ENCODE results near the gene IL20.

IL20 gene

DNA sequence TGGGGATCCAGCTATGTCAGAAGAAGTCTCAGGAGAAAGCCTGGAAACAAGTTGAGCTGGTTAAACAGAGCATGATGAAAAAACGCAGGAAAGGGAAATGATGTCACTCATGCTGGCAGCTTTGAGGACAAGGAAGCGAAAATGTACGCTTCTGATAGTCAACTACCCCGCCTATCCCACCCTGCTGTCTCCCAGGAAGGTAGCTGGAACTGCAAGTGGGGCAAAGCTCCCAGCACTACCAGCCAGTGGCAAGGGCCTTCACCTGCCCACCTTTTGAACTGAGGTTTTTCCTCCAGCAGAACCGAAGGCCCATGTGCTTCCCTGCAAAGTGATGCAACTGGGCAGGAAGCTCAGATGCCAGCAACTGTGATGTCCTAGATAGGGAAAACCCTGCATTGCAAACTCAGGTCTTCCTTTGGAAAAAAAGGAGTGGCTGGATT, 6.3 kb upstream of the IL20 start (continued):
- TF ChIP-seq ZNF311 (tag by site-specific recombination; IDR thresholded peaks at IDR 0.05; ENCODE audit: borderline replicate concordance) (no peak), SCRT2 (tag by site-specific recombination; IDR thresholded peaks at IDR 0.05) (no peak), RBAK (tag by site-specific recombination; IDR thresholded peaks at IDR 0.05) (no peak), ZNF521 (tag by site-specific recombination; IDR thresholded peaks at IDR 0.05) (no peak), ZNF37A (tag by site-specific recombination; IDR thresholded peaks at IDR 0.05) (no peak)
- TF ChIP-seq, protein P1, sequence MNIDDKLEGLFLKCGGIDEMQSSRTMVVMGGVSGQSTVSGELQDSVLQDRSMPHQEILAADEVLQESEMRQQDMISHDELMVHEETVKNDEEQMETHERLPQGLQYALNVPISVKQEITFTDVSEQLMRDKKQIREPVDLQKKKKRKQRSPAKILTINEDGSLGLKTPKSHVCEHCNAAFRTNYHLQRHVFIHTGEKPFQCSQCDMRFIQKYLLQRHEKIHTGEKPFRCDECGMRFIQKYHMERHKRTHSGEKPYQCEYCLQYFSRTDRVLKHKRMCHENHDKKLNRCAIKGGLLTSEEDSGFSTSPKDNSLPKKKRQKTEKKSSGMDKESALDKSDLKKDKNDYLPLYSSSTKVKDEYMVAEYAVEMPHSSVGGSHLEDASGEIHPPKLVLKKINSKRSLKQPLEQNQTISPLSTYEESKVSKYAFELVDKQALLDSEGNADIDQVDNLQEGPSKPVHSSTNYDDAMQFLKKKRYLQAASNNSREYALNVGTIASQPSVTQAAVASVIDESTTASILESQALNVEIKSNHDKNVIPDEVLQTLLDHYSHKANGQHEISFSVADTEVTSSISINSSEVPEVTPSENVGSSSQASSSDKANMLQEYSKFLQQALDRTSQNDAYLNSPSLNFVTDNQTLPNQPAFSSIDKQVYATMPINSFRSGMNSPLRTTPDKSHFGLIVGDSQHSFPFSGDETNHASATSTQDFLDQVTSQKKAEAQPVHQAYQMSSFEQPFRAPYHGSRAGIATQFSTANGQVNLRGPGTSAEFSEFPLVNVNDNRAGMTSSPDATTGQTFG (tag by site-specific recombination; IDR thresholded peaks at IDR 0.05; ENCODE audit: borderline replicate concordance): no peak

DNA sequence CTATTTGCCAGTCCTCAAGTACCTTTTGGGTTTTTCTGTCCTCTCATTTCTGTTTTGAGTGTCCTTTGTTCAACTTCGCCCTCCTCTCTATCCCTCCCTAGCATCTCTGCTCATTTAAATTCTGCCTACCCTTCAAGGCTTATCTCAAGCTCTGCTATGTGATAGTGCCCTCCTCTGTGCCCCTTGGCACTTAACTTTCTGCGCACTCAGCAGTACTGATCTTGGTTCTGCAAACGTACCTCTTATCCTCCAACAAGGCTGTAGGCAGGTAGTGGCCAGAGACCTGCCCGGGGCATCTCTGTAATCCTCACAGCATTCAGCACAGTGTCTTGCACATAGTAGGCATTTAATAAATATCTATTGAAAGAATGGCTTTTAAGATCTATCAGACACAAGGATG, 5.3 kb upstream of the IL20 start:
- POLR2A ChIA-PET: no interaction called here
- no peak for TF ChIP-seq ZNF335 (tag by site-specific recombination; conservative IDR thresholded peaks at IDR 0.05)
- TF ChIP-seq ZNF404 (tag by site-specific recombination; IDR thresholded peaks at IDR 0.05): no peak
- TF ChIP-seq BCL11A (tag by site-specific recombination; IDR thresholded peaks at IDR 0.05; ENCODE audit: low read depth): no peak
- CTCF ChIA-PET: interaction anchor here (0.9 to 1.9 kb wide), 4 partner anchors 19 to 73 kb away, joined by 3 to 6 read pairs (median 3); no protein-coding TSS in a partner anchor
- H3K4me1 ChIP-seq (ENCODE audit: control insufficient read depth, insufficient read depth, low read length): no peaks in the 10 kb centered on the region
- no peak overlapping the region for H3K27ac ChIP-seq (ENCODE audit: extremely low read depth, low read depth, low read length)
- no peak overlapping the region for H3K4me3 ChIP-seq (ENCODE audit: low read depth, low read length)
- H3K9me3 ChIP-seq (ENCODE audit: control insufficient read depth, insufficient read depth, low read depth, low read length): no peaks in the 10 kb centered on the region
- H3K36me3 ChIP-seq (ENCODE audit: control insufficient read depth in 2 of 2, insufficient read depth in 1 of 2, low read length in 2 of 2): no peaks in the 10 kb centered on the region

DNA sequence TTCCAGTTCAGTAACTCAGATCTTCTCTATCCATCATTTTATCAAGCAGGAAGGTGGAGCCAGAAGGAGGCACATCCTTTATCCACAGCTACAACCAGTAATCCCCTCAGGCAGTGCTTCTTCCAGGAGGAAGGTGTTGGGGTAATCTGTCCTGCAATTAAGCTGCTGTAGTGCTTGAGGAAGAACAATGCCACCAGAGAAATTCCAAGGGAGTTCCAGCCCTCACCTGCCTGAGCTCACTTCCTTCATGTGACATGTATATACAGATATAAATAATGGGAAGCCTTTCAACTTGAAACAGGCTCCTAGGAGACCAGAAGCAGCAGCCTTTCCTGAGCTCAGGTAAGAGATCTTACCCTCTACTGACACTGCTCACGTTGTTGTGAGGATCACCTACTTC, 2.2 kb upstream of the IL20 start:
- CTCF ChIA-PET: interaction anchor here (0.7 to 2.8 kb wide), 2 partner anchors 49 to 65 kb away, joined by 3 to 18 read pairs; no protein-coding TSS in a partner anchor
- no peaks in the 10 kb centered on the region for H3K9me3 ChIP-seq (ENCODE audit: control insufficient read depth, insufficient read depth, low read depth, low read length)
- no peak overlapping the region for H3K27ac ChIP-seq (ENCODE audit: extremely low read depth, low read depth, low read length)
- POLR2A ChIA-PET: interaction anchor here (0.5 kb wide), 1 partner anchor 52 kb away, joined by 4 read pairs; no protein-coding TSS in a partner anchor
- TF ChIP-seq WT1 (tag by site-specific recombination; IDR thresholded peaks at IDR 0.05) (no peak), ZSCAN23 (tag by site-specific recombination; IDR thresholded peaks at IDR 0.05) (no peak), ZNF670 (tag by site-specific recombination; IDR thresholded peaks at IDR 0.05; ENCODE audit: low read depth) (no peak), ZBTB1 (tag by site-specific recombination; IDR thresholded peaks at IDR 0.05) (no peak), ZNF621 (tag by site-specific recombination; IDR thresholded peaks at IDR 0.05) (no peak), ZNF112 (tag by site-specific recombination; IDR thresholded peaks at IDR 0.05) (no peak), ZNF585B (tag by site-specific recombination; IDR thresholded peaks at IDR 0.05) (no peak)
- TF ChIP-seq, protein P2, sequence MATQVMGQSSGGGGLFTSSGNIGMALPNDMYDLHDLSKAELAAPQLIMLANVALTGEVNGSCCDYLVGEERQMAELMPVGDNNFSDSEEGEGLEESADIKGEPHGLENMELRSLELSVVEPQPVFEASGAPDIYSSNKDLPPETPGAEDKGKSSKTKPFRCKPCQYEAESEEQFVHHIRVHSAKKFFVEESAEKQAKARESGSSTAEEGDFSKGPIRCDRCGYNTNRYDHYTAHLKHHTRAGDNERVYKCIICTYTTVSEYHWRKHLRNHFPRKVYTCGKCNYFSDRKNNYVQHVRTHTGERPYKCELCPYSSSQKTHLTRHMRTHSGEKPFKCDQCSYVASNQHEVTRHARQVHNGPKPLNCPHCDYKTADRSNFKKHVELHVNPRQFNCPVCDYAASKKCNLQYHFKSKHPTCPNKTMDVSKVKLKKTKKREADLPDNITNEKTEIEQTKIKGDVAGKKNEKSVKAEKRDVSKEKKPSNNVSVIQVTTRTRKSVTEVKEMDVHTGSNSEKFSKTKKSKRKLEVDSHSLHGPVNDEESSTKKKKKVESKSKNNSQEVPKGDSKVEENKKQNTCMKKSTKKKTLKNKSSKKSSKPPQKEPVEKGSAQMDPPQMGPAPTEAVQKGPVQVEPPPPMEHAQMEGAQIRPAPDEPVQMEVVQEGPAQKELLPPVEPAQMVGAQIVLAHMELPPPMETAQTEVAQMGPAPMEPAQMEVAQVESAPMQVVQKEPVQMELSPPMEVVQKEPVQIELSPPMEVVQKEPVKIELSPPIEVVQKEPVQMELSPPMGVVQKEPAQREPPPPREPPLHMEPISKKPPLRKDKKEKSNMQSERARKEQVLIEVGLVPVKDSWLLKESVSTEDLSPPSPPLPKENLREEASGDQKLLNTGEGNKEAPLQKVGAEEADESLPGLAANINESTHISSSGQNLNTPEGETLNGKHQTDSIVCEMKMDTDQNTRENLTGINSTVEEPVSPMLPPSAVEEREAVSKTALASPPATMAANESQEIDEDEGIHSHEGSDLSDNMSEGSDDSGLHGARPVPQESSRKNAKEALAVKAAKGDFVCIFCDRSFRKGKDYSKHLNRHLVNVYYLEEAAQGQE (tag by site-specific recombination; IDR thresholded peaks at IDR 0.05): no peak
- TF ChIP-seq, protein P3, sequence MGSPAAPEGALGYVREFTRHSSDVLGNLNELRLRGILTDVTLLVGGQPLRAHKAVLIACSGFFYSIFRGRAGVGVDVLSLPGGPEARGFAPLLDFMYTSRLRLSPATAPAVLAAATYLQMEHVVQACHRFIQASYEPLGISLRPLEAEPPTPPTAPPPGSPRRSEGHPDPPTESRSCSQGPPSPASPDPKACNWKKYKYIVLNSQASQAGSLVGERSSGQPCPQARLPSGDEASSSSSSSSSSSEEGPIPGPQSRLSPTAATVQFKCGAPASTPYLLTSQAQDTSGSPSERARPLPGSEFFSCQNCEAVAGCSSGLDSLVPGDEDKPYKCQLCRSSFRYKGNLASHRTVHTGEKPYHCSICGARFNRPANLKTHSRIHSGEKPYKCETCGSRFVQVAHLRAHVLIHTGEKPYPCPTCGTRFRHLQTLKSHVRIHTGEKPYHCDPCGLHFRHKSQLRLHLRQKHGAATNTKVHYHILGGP (tag by site-specific recombination; IDR thresholded peaks at IDR 0.05): no peak
- no peaks in the 10 kb centered on the region for H3K36me3 ChIP-seq (ENCODE audit: control insufficient read depth in 2 of 2, insufficient read depth in 1 of 2, low read length in 2 of 2)
- H3K4me3 ChIP-seq (ENCODE audit: low read depth, low read length): no peak overlapping the region
- no peaks in the 10 kb centered on the region for H3K4me1 ChIP-seq (ENCODE audit: control insufficient read depth, insufficient read depth, low read length)

Data from HEK293 (cell line).